IPS-NIHi7 (cell line): ENCODE data around the gene CCDC187.

Experiments
- DNase-seq: peaks from one replicate; pipeline ENCODE4 v3.0.0; 2012; ENCODE audit warnings: mixed read lengths; ENCODE audit errors: extremely low spot score

Gene CCDC187

GRCh38 chr9:136312436-136312835 is 8.5 kb upstream of the CCDC187 start:
- DNase-seq, result peak; percentile 78

GRCh38 chr9:136312009-136312375 is 8.1 kb upstream of the CCDC187 start:
- no peak for DNase-seq

GRCh38 chr9:136311051-136312008 is 7.4 kb upstream of the CCDC187 start:
- no peak for DNase-seq

GRCh38 chr9:136310273-136311030 is 6.6 kb upstream of the CCDC187 start:
- DNase-seq, result no peak

- no peak for DNase-seq
Observed at GRCh38 chr9:136309806-136310220, 5.9 kb upstream of the CCDC187 start.

- no peak for DNase-seq
Observed at GRCh38 chr9:136309101-136309801, 5.4 kb upstream of the CCDC187 start.

GRCh38 chr9:136308702-136309053 is 4.8 kb upstream of the CCDC187 start:
- DNase-seq, result no peak

- DNase-seq, result no peak
Observed at GRCh38 chr9:136308006-136308701, 4.3 kb upstream of the CCDC187 start.

- no peak for DNase-seq
Observed at GRCh38 chr9:136307215-136307750, 3.4 kb upstream of the CCDC187 start.

GRCh38 chr9:136306211-136307208 is 2.6 kb upstream of the CCDC187 start:
- DNase-seq, result no peak

- DNase-seq, result no peak
Observed at GRCh38 chr9:136305804-136306203, 1.9 kb upstream of the CCDC187 start.

GRCh38 chr9:136304981-136305380 is 1.1 kb upstream of the CCDC187 start:
- no peak for DNase-seq

GRCh38 chr9:136304456-136304855 is 562 bp upstream of the CCDC187 start:
- no peak for DNase-seq

GRCh38 chr9:136303066-136303824 is 649 bp downstream of the CCDC187 start:
- no peak for DNase-seq

GRCh38 chr9:136302527-136302926 is 1.4 kb downstream of the CCDC187 start:
- DNase-seq, result no peak

- no peak for DNase-seq
Observed at GRCh38 chr9:136300866-136301265, 3.0 kb downstream of the CCDC187 start.

- no peak for DNase-seq
Observed at GRCh38 chr9:136300016-136300545, 3.8 kb downstream of the CCDC187 start.

- no peak for DNase-seq
Observed at GRCh38 chr9:136299541-136299940, 4.4 kb downstream of the CCDC187 start.

- no peak for DNase-seq
Observed at GRCh38 chr9:136299116-136299515, 4.8 kb downstream of the CCDC187 start.
